GM04503 (cell line): ENCODE results near the gene RANBP10.
"Not testable (repeated sequence)": the region's sequence is repeated elsewhere in the genome, so short reads cannot be mapped to it uniquely, and the experiment has no call there.

Source experiments
- DNase-seq: peaks from one replicate; pipeline ENCODE4 v3.0.0-alpha.2; 2012; ENCODE audit warnings: low read depth

Gene RANBP10

DNA sequence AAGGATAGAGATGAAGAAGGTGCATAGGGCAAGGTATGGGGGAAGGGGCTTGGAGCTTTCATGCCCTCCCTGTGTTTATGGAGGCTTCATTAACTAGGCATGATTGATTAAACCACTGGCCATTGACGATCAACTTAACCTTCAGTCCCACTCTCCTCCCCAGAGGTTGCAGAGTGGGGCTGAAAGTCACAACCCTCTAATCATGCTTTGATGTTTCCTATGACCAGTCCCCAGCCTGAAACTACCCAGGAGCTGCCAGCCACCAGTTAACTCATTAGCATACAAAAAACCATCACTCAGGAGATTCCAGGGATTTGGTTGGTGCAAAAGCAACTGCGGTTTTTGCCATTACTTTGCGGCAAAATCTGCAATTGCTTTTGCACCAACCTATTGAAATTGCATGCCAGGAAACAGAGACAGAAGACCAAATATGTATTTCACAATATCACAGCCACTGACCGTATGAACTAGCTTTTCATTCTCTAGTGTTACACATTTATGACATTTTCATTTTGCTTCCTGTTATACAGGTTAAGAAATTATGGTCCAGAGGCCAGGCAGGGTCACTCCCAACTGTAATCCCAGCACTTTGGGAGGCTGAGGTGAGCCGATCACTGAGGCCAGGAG lies 92.6 kb downstream of the RANBP10 start:
- DNase-seq: no peak

DNA sequence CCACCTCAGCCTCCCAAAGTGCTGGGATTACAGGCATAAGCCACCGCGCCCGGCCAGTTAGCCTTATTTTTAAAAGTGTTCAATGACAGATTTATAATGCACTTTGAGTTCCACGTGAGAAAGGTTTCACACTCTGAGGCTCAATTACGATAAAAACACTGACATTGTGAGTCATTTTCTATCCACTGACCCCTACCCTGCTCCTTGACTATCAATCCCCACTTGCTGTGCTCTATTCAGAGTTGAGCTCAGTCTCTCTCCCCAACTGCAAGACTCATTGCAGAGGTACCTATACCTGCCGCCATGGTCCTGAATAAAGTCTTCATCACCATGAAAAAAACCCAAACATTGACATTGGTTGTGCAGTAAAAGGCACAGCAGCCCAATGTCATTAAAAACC lies 95.8 kb downstream of the RANBP10 start:
- DNase-seq: no peak

DNA sequence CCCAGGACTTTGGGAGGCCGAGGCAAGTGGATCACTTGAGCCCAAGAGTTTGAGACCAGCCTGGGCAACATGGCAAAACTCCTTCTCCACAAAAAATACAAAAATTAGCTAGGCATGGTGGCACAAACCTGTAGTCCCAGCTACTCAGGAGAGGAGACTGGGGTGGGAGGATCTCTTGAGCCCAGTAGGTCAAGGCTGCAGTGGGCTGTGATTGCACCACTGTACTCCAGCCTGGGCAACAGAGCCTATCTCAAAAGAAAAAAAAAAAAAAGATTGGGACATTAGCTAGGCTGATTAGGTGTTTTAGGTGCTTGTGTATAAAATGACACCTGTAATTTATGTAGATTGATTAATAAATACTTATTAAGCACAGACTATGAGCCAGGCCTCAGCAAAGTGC lies 97.3 kb downstream of the RANBP10 start:
- no peak for DNase-seq

DNA sequence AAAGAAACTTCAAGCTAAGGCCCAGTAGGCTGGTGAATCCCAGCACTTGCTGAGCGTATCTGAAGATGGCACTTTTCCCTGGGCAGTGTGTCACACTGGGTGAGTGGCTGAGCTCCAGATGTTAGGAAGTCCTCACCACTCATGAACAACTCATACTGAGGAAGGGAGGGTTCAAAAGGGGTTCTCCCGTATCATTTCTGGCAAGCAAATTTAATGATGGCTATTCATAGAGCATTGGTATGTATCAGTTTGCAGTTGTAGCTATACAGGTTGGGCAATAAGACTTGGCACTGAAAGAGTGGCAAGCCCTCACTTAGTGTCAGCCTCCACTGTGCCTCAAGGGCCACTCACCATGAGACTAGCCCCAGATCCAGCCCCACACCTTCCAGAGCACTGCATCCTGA lies 98.0 kb downstream of the RANBP10 start:
- DNase-seq: peak; percentile 45

DNA sequence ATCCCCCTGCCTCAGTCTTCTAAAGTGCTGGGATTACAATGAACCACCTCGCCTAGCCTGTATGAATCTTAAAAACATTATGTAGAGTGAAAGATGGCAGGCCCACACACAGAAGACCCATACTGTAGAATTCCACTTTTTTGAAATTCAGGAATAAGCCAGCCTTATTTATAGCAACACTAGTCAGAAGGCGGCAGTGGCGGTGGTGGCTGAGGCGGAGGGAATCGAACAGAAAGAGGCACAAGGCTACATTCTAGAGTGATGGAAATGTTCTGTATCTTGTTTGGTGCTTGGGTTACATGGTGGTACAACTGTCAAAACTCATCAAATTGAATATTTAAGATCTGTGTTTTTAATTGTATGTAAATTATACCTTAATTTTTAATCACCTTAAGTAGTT lies 98.6 kb downstream of the RANBP10 start:
- DNase-seq: no peak

DNA sequence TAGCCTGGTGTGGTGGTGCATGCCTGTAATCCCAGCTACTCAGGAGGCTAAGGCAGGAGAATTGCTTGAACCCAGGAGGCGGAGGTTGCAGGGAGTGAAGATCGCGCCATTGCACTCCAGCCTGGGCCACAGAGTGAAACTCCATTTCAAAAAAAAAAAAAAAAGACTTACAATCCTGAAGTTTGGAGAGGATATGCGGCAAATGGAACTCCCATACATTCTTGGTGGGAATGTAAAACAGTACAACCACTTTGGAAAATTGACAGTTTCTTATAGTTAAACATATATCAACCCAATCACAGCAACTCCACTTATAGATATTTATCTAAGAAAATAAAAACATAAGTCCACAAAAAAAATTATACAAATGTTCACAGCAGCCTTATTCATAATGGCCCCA lies 99.2 kb downstream of the RANBP10 start:
- no peak for DNase-seq

DNA sequence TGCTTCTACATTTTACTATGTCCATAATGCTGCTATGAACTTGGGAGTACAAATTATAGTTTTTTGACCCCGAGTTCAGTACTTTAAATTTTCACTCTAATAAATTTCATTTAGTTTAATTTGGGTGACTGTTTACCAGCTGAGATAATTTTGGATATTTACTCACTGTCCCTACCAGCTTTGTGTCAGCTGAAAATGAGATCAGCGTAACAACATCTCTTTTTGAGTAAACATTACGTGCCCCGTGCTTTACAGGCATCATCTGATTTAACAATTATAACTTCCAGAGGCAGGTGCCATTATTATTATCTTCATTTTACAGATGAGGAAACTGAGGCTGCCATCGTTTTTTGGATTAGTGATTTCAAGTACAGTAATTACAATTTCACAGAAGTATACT lies 102.2 kb downstream of the RANBP10 start:
- no peak for DNase-seq

DNA sequence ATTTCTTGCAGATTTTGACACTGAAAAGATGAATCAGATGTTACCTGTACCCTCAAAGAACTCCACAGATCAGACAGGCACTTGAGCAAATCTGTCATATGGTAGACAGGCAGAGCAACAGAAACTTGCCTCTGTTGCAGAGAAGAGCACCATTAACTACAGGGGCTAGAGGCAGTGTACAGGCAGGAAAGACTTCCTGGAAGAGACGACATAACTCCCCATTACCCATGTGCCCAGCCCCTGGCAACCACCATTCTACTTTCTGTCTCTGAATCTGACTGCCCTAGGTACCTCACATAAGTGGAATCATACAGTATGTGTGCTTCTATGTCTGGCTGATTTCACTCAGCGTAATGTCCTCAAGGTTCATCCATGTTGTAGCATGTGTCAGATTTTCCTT lies 102.7 kb downstream of the RANBP10 start:
- DNase-seq: no peak

DNA sequence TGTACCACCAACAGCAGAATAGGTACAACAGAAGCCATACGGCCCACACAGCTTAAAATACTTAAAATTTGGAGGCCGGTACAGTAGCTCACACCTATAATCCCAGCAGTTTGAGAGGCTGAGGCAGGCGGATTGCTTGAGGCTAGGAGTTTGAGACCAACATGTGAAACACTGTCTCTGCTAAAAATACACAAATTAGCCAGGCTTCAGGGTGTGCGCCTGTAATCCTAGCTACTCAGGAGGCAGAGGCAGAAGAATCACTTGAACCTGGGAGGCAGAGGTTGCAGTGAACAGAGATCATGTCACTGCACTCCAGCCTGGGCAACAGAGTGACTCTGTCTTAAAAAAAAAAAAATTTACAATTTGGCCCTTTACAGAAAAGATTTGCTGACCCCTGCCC lies 104.2 kb downstream of the RANBP10 start:
- DNase-seq: no peak

DNA sequence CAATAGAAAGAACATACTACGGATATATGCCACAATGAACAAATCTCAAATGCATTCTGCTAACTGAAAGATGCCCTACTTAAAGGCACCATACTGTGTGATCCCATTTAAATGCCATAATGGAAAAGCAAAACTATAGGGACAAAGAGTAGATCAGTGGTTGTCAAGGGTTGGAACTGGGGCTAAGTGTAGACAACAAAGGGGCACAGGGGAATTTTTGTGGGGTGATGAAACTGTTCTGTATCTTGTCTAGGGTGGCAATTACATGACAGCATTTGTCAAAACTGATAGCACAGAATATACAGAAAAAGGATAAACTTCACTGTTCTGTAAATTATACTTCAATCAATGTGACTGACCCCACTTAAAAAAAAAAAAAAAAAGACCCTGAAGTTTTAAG lies 104.9 kb downstream of the RANBP10 start:
- DNase-seq: no peak

DNA sequence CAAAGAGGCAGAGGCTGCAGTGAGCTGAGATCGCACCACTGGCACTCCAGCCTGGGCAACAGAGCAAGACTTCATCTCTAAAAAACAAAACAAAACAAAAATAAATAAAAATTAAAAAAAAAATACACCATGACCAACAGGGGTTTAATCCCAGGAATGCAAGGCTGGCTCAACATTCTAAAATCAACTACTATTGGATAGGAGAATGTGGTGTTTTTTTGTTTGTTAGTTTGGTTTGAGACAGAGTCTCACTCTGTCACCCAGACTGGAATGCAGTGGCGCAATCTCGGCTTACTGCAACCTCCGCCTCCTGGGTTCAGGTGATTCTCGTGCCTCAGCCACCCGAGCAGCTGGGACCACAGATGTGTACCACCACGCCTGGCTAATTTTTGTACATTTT lies 107.1 kb downstream of the RANBP10 start:
- DNase-seq: no peak

DNA sequence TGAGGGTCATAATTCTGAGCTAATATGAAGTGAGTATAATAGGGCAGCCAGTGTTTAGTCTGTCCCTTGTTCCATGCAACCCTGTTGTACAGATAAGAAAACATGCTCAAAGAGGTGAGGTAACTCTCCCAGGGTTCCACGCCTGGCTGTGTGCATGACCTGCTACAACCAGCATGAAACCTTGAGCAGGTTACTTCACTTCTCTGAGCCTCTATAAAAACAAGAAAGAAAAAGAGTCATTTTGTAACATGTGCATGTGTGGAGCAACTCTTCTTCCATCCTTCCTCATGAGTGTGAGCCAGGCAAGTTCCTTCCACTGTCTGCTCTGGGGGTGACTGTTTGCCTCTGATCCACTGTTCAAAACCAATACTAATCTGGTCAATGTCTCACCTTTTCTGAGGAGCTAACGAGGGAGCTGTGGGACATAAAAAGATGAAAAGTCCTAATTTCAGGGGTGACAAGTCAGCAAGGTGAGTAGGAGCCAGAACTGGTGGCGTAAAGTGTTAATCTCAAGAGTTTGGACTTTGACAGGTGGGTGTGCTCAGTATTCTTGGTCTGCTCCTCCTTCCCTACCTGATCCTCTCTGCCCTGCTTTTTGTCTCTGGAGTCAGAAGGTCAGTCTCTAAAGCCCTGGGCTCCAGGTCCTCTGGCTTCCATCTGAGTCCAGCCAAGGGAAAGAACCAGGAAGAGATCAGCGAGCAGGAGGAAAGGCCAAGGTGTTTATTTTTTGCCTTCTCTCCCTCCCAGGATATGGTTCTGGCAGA lies 108.8 kb downstream of the RANBP10 start:
- DNase-seq: no peak

DNA sequence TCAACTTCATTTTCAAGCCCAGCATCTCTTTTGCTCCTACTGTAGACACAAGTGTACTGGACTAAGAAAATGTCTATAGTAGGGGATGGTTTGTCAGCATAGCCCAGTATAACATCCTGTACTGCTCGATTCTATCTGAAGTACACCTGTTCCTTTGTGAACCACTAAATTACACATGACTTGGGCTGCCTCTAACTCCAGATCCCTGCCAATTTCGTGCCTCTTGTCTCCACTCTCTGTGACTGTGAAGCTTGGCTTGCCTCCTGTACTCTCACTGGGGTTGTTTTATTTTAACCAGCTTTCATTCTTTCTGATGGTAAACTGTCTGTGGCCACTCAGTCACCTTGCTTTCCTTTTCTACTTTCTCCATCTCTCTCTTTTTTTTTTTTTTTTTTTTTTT lies 111.7 kb downstream of the RANBP10 start:
- no peak for DNase-seq

DNA sequence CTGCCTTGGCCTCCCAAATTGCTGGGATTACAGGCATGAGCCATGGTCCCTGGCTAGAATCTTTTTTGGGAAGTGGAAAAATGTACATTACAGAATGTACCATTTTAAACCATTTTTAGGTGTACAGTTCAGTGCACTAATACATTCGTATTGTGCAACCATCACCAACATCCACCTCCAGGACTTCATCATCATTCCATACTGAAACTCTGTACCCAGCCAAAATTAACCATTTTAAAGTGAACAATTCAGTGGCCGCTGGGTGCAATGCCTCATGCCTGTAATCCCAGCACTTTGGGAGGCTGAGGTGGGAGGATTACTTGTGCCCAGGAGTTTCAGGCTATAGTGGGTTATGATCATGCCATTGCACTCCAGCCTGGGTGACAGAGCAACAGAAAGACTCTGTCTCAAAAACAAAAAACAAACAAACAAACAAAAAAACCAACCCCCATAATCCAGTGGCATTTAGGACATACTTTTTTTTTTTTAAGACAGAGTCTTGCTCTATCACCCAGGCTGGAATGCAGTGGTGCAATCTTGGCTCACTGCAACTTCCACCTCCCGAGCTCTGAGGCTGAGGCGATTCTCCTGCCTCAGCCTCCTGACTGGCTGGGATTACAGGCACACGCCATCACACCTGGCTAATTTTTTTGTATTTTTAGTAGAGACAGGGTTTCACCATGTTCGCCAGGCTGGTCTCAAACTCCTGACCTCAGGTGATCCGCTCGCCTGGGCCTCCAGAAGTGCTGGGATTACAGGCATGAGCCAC lies 112.7 kb downstream of the RANBP10 start:
- not testable (repeated sequence) for DNase-seq

DNA sequence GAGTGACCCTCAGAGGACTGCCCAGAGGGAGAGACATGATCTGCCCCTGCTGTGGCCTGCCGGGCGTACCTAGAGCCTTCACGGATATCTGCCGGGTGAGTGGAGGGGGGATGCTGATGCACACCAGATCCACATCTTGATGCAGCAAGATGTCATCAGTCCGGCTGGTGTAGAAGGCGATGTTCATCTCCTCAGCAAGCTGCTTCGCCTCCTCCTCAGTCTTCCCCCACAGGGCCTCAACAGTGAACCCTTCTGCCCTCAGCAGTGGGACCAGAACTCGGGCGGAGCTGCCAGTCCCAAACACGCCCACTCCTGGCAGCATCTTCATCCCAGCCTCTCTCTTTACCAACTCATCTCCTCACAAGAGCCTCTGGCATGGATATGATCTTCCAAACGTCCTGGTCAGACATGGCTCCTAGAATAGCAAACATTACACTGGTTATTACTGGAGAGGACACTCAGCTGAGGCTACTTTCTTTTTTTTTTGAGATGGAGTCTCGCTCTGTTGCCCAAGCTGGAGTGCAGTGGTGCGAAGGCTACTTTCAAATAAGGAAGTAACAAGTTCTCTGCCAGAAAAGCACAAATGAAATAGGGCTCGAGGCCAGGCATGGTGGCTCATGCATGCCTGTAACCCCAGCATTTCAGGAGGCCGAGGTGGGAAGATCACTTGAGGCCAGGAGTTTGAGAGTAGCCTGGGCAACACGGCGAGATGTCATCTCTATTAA lies 120.8 kb downstream of the RANBP10 start:
- DNase-seq: no peak

DNA sequence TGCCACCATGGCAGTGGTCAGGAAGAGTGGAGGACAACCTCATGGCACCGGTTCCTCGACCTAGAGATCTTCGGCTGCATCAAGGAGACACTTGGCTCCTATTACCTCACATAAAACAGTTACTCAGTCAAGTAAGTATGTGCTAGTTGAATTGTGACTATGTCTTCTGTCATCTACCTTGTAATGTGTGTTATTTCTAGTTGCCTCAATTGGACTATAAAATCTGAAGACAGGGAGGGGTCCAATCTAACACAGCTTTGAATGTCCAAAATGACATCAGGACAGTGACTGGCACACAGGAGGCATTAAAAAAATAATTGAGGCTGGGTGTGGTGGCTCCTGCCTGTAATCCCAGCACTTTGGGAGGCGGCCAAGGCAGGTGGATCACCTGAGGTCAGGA lies 122.6 kb downstream of the RANBP10 start:
- DNase-seq: no peak

DNA sequence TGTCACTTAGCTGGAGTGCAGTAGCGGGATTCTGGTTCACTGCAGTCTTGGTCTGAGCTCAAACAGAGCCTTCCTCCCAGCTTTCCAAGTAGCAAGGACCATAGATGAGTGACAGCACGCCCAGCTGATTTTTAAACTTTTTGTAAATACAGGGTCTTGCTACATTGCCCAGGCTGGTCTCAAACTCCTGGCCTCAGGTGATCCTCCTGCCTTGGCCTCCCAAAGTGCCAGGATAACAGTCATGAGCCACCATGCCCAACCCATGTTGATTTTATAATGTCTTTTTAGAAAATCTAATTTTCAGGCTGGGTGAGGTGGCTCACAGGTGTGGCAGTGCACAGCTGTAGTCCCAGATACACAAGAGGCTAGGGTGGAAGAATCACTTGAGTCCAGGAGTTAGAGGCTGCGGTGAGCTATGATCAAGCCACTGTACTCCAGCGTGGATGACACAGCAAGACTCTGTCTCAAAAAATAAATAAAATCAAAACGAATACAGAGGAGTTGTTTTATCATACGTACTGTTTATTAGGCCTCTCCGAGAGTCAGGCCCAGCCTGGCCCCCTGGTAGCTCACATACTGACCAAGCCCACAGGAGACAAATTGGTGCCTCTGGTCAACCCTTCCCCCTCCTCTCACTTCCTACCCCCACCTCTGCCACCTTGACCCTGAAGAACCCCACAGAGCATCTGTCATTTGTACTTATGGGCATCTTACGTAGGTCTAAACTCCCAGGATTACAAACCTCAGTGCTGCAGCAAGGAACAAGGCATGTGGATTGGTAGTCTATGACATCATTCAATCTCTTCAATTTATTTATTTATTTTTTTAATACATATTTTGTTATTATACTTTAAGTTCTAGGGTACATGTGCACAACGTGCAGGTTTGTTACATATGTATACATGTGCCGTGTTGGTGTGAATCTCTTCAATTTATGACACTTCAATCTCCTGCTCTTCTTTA lies 126.1 kb downstream of the RANBP10 start:
- no peak for DNase-seq

DNA sequence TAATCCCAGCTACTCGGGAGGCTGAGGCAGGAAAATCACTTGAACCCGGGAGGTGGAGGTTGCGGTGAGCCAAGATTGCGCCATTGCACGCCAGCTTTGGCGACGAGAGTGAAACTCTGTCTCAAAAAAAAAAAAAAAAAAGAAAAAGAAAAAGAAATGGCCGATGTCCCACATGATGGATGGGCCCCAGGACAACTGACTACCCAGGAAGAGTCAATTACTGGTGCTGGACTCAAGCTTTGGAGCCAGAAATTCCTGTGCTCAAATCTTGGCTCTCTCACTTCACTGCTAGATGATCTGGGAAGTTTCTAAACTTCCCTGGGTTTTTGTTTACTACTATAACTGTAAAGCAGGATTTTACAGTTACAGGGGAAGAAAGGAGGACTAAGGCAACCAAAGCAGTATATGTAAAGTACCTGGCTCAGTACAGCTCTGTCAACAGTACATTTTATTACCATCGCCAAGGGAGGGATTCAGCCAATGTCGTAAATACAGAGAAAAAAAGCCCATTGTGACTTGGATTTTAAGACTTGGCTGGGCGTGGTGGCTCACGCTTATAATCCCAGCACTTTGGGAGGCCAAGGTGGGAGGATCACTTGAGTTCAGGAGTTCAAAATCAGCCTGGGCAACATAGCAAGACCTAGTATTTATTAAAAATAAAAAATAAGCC lies 127.9 kb downstream of the RANBP10 start:
- no peak for DNase-seq

DNA sequence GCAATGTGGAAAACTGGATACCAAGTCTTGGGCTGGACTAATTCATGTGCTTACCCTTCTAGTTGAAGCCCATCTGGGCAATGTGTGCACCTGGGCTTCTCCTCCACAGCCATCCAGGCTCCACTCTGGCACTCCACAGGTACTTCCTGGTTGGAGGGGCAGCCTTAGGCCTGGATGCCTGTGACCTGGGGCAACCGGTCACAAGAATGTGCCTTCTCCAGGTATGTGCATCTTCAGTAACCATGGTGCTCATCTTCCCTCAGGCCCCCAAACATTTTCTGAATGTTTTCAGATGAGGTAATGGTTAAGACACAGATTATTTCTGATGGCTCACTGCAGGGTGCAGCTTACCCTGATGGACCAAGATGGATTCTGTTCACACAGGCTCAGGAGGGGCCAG lies 128.6 kb downstream of the RANBP10 start:
- no peak for DNase-seq

DNA sequence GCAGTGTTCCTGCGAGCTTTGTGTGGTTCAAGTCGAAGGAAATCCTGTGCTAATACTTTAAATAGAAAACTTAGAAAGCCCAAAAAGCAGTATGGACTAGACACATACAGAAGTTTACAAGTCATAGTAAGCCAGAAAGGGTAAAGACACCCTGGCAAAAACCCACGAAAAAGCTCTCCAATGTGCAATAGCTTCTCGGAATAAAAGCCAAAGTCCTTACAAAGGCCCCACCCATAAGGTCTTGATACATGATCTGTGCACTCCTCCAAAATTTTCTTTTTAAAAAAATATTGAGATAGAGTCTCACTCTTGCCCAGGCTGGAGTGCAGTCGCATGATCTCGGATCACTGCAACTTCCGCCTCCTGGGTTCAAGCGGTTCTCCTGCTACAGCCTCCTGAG lies 129.4 kb downstream of the RANBP10 start:
- no peak for DNase-seq

DNA sequence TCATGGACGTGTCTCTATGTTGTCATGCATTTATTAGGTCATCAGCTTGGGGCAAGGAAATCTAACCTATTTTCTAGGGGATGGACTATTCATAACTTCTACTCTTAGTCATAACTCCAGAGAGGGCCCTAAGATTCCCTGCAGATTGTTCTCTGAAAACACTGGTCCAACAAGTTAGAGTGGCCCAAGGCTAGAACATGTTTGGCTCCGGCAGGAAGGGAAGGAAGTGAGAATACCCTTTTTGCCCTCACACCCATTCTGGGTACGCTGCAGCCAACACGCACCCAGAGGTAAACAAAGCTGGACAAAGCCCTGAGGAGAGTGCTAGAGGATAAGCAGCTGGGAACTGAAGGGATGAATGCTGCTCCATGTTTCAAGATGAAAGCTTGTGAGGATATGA lies 129.8 kb downstream of the RANBP10 start:
- DNase-seq: no peak
